BLaER1 treated with 17β-estradiol and CSF1 and Interleukin-3, amounts not matched to agents 10 nM and 100 nM (cell line): ENCODE data around the gene FUBP3.

Experiments
- H3K27ac ChIP-seq, 11 experiments: shearing (Covaris generic); formaldehyde crosslinking; 2 replicates each; pipeline ENCODE4 v1.8.1; 2022
- H3K27me3 ChIP-seq, 11 experiments: shearing (Covaris generic); formaldehyde crosslinking; 2 replicates each; pipeline ENCODE4 v1.8.1; 2022
- H3K36me3 ChIP-seq, 11 experiments: shearing (Covaris generic); formaldehyde crosslinking; 2 replicates each; pipeline ENCODE4 v1.8.1; 2022
- H3K4me1 ChIP-seq, 10 experiments: shearing (Covaris generic); formaldehyde crosslinking; 2 replicates each; pipeline ENCODE4 v1.8.1; 2022
- H3K4me2 ChIP-seq, 11 experiments: shearing (Covaris generic); formaldehyde crosslinking; 2 replicates each; pipeline ENCODE4 v1.8.1; 2022
- H3K4me3 ChIP-seq, 10 experiments: shearing (Covaris generic); formaldehyde crosslinking; 2 replicates each; pipeline ENCODE4 v1.8.1; 2022
- H3K9ac ChIP-seq, 11 experiments: shearing (Covaris generic); formaldehyde crosslinking; 2 replicates each; pipeline ENCODE4 v1.8.1; 2022
- H3K9me3 ChIP-seq, 11 experiments: shearing (Covaris generic); formaldehyde crosslinking; replicated peaks in 1 of 11; 2 replicates each; pipeline ENCODE4 v1.8.1; 2022
- H4K20me1 ChIP-seq, 11 experiments: shearing (Covaris generic); formaldehyde crosslinking; 2 replicates each; pipeline ENCODE4 v1.8.1; 2022
- Cebpa-rat ChIP-seq, 11 experiments: shearing (Covaris generic); IDR thresholded peaks; 2 replicates each; pipeline ENCODE4 v1.8.1; 2022

The FUBP3 gene

GRCh38 chr9:130627051-130627450 lies 47.7 kb downstream of the FUBP3 start:
- TF ChIP-seq Cebpa-rat (IDR thresholded peaks at IDR 0.05) = no peak
- Histone ChIP-seq H3K27ac (no peak overlapping the region), H3K9ac (no peak overlapping the region), H3K4me1 (no peaks in the 10 kb centered on the region), H3K9me3 (no peaks in the 10 kb centered on the region), H3K27me3 (no peaks in the 10 kb centered on the region), H4K20me1 (peaks cover 0 to 79% (median 42%) of the 10 kb centered on the region in 11 experiments; a peak in 16 of 22 replicates), H3K36me3 (peaks cover 98 to 100% (median 100%) of the 10 kb centered on the region in 11 experiments), H3K4me3 (no peak overlapping the region), H3K4me2 (no peak overlapping the region)

- H3K36me3 ChIP-seq = peaks cover 98 to 100% (median 100%) of the 10 kb centered on the region in 11 experiments
- H3K4me3 ChIP-seq = no peak overlapping the region
- H3K4me2 ChIP-seq = no peak overlapping the region
- H4K20me1 ChIP-seq = peaks cover 0 to 90% (median 42%) of the 10 kb centered on the region in 11 experiments; a peak in 17 of 22 replicates
- H3K9me3 ChIP-seq = no peaks in the 10 kb centered on the region
- no peaks in the 10 kb centered on the region for H3K27me3 ChIP-seq
- no peaks in the 10 kb centered on the region for H3K4me1 ChIP-seq
- H3K27ac ChIP-seq = no peak overlapping the region
- TF ChIP-seq Cebpa-rat (IDR thresholded peaks at IDR 0.05) = no peak
- H3K9ac ChIP-seq = no peak overlapping the region
These were observed 48.8 kb downstream of the FUBP3 start for GRCh38 chr9:130627896-130628792.

- H3K4me3 ChIP-seq = no peak overlapping the region
- H4K20me1 ChIP-seq = peaks cover 0 to 96% (median 48%) of the 10 kb centered on the region in 11 experiments; a peak in 18 of 22 replicates
- TF ChIP-seq Cebpa-rat (IDR thresholded peaks at IDR 0.05) = no peak
- no peaks in the 10 kb centered on the region for H3K27me3 ChIP-seq
- H3K36me3 ChIP-seq = peaks cover 96 to 100% (median 100%) of the 10 kb centered on the region in 11 experiments
- H3K27ac ChIP-seq = no peak overlapping the region
- H3K9ac ChIP-seq = no peak overlapping the region
- H3K9me3 ChIP-seq = no peaks in the 10 kb centered on the region
- no peaks in the 10 kb centered on the region for H3K4me1 ChIP-seq
- H3K4me2 ChIP-seq = no peak overlapping the region
These were observed 50.2 kb downstream of the FUBP3 start for GRCh38 chr9:130629443-130630070.

GRCh38 chr9:130630071-130630450 lies 50.7 kb downstream of the FUBP3 start:
- Histone ChIP-seq H3K4me3 (no peak overlapping the region), H3K4me1 (no peaks in the 10 kb centered on the region), H3K36me3 (peaks cover 96 to 100% (median 100%) of the 10 kb centered on the region in 11 experiments), H3K27ac (no peak overlapping the region), H4K20me1 (peaks cover 0 to 97% (median 45%) of the 10 kb centered on the region in 11 experiments; a peak in 18 of 22 replicates), H3K4me2 (no peak overlapping the region), H3K9ac (no peak overlapping the region), H3K27me3 (no peaks in the 10 kb centered on the region), H3K9me3 (no peaks in the 10 kb centered on the region)
- TF ChIP-seq Cebpa-rat (IDR thresholded peaks at IDR 0.05) = no peak

- Histone ChIP-seq H3K27ac (no peak overlapping the region), H3K27me3 (no peaks in the 10 kb centered on the region), H3K4me3 (no peak overlapping the region), H3K9me3 (no peaks in the 10 kb centered on the region), H4K20me1 (peaks cover 0 to 92% (median 40%) of the 10 kb centered on the region in 11 experiments; a peak in 18 of 22 replicates), H3K4me1 (no peaks in the 10 kb centered on the region), H3K4me2 (no peak overlapping the region), H3K9ac (no peak overlapping the region), H3K36me3 (peaks cover 94 to 100% (median 99%) of the 10 kb centered on the region in 11 experiments)
- no peak for TF ChIP-seq Cebpa-rat (IDR thresholded peaks at IDR 0.05)
These were observed 51.3 kb downstream of the FUBP3 start for GRCh38 chr9:130630506-130631330.

GRCh38 chr9:130631331-130632080 lies 52.1 kb downstream of the FUBP3 start:
- H3K27me3 ChIP-seq = no peaks in the 10 kb centered on the region
- H3K9me3 ChIP-seq = no peaks in the 10 kb centered on the region
- no peak overlapping the region for H3K9ac ChIP-seq
- peaks cover 94 to 100% (median 99%) of the 10 kb centered on the region in 11 experiments for H3K36me3 ChIP-seq
- H3K27ac ChIP-seq = no peak overlapping the region
- no peak overlapping the region for H3K4me3 ChIP-seq
- TF ChIP-seq Cebpa-rat (IDR thresholded peaks at IDR 0.05) = no peak
- no peak overlapping the region for H3K4me2 ChIP-seq
- no peaks in the 10 kb centered on the region for H3K4me1 ChIP-seq
- H4K20me1 ChIP-seq = peaks cover 0 to 92% (median 46%) of the 10 kb centered on the region in 11 experiments; a peak in 18 of 22 replicates

- peaks cover 94 to 100% (median 98%) of the 10 kb centered on the region in 11 experiments for H3K36me3 ChIP-seq
- H4K20me1 ChIP-seq = peaks cover 0 to 88% (median 40%) of the 10 kb centered on the region in 11 experiments; a peak in 17 of 22 replicates
- H3K9me3 ChIP-seq = no peaks in the 10 kb centered on the region
- H3K4me1 ChIP-seq = no peaks in the 10 kb centered on the region
- H3K4me2 ChIP-seq = no peak overlapping the region
- H3K4me3 ChIP-seq = no peak overlapping the region
- H3K27me3 ChIP-seq = no peaks in the 10 kb centered on the region
- no peak overlapping the region for H3K27ac ChIP-seq
- no peak overlapping the region for H3K9ac ChIP-seq
- no peak for TF ChIP-seq Cebpa-rat (IDR thresholded peaks at IDR 0.05)
These were observed 52.8 kb downstream of the FUBP3 start for GRCh38 chr9:130632081-130632710.

- Histone ChIP-seq H3K36me3 (peaks cover 89 to 98% (median 94%) of the 10 kb centered on the region in 11 experiments), H4K20me1 (peaks cover 0 to 82% (median 39%) of the 10 kb centered on the region in 11 experiments; a peak in 17 of 22 replicates), H3K27ac (no peak overlapping the region), H3K4me2 (no peak overlapping the region), H3K9me3 (no peaks in the 10 kb centered on the region), H3K27me3 (no peaks in the 10 kb centered on the region), H3K4me1 (no peaks in the 10 kb centered on the region), H3K9ac (no peak overlapping the region), H3K4me3 (no peak overlapping the region)
- TF ChIP-seq Cebpa-rat (IDR thresholded peaks at IDR 0.05) = no peak
These were observed 53.5 kb downstream of the FUBP3 start for GRCh38 chr9:130632841-130633240.
